ENCODE measurements around the gene NUP93.
A peak's percentile ranks its signal among the peaks of the same experiment; 100 is the strongest.

Gene NUP93

GRCh38 chr16:56861092-56861610 lies 131.2 kb downstream of the NUP93 start (continued):
- TF ChIP-seq ZNF692 (tag by site-specific recombination; IDR thresholded peaks at IDR 0.05) (peak; percentile 59), ZNF398 (tag by site-specific recombination; IDR thresholded peaks at IDR 0.05) (0 out of 2 replicates have a peak, but pooled peaks have one; percentile 28), GLIS1 (tag by site-specific recombination; IDR thresholded peaks at IDR 0.05) (peak; percentile 91), ZNF701 (tag by site-specific recombination; IDR thresholded peaks at IDR 0.05) (no peak), ZIC2 (tag by site-specific recombination; IDR thresholded peaks at IDR 0.05) (peak; percentile 60)

- CTCF ChIA-PET, result interaction anchor here (0.6 to 3.2 kb wide), 3 partner anchors 69 to 439 kb away, joined by 3 to 17 read pairs (median 4); no protein-coding TSS in a partner anchor
- H3K27ac ChIP-seq (ENCODE audit: extremely low read depth, low read depth, low read length), result no peak overlapping the region
- H3K4me3 ChIP-seq (ENCODE audit: low read depth, low read length), result no peak overlapping the region
- POLR2A ChIA-PET, result interaction anchor here (0.9 to 1.1 kb wide), 2 partner anchors 9 to 70 kb away, joined by 3 to 4 read pairs; partner anchors contain the start of gene HERPUD1
- no peaks in the 10 kb centered on the region for H3K9me3 ChIP-seq (ENCODE audit: control insufficient read depth, insufficient read depth, low read depth, low read length)
- H3K36me3 ChIP-seq (ENCODE audit: control insufficient read depth in 2 of 2, insufficient read depth in 1 of 2, low read length in 2 of 2), result no peaks in the 10 kb centered on the region
- no peak for TF ChIP-seq ZNF654 (tag by site-specific recombination; IDR thresholded peaks at IDR 0.05; ENCODE audit: low read depth)
- no peak for TF ChIP-seq ZNF707 (tag by site-specific recombination; IDR thresholded peaks at IDR 0.05)
- TF ChIP-seq ZFP3 (tag by site-specific recombination; IDR thresholded peaks at IDR 0.05; ENCODE audit: low read depth), result no peak
- no peak for TF ChIP-seq ZNF169 (tag by site-specific recombination; IDR thresholded peaks at IDR 0.05)
- TF ChIP-seq GLIS2 (tag by site-specific recombination; IDR thresholded peaks at IDR 0.05), result no peak
- no peak for TF ChIP-seq BCL6B (tag by site-specific recombination; IDR thresholded peaks at IDR 0.05)
- TF ChIP-seq PRDM6 (tag by site-specific recombination; IDR thresholded peaks at IDR 0.05), result no peak
- no peak for TF ChIP-seq GLI4 (tag by site-specific recombination; IDR thresholded peaks at IDR 0.05)
- no peak for TF ChIP-seq ZNF629 (tag by site-specific recombination; IDR thresholded peaks at IDR 0.05)
- peaks cover 12% of the 10 kb centered on the region for H3K4me1 ChIP-seq (ENCODE audit: control insufficient read depth, insufficient read depth, low read length)
Measured at GRCh38 chr16:56861756-56862155, 131.8 kb downstream of the NUP93 start.

- TF ChIP-seq YY2 (tag by site-specific recombination; IDR thresholded peaks at IDR 0.05), result no peak
- TF ChIP-seq SCRT2 (tag by site-specific recombination; IDR thresholded peaks at IDR 0.05), result peak; percentile 56
- no peak for TF ChIP-seq ZNF341 (tag by site-specific recombination; IDR thresholded peaks at IDR 0.05; ENCODE audit: low read depth)
- TF ChIP-seq ZNF548 (tag by site-specific recombination; IDR thresholded peaks at IDR 0.05), result no peak
- TF ChIP-seq SP3 (tag by site-specific recombination; IDR thresholded peaks at IDR 0.05), result no peak
- no peak for TF ChIP-seq ZNF169 (tag by site-specific recombination; IDR thresholded peaks at IDR 0.05)
- no peak for TF ChIP-seq ZNF610 (tag by site-specific recombination; IDR thresholded peaks at IDR 0.05; ENCODE audit: borderline replicate concordance)
- Histone ChIP-seq H3K9me3 (ENCODE audit: control insufficient read depth, insufficient read depth, low read depth, low read length) (no peaks in the 10 kb centered on the region), H3K36me3 (ENCODE audit: control insufficient read depth in 2 of 2, insufficient read depth in 1 of 2, low read length in 2 of 2) (no peaks in the 10 kb centered on the region), H3K4me1 (ENCODE audit: control insufficient read depth, insufficient read depth, low read length) (peaks cover 12% of the 10 kb centered on the region), H3K27ac (ENCODE audit: extremely low read depth, low read depth, low read length) (no peak overlapping the region), H3K4me3 (ENCODE audit: low read depth, low read length) (no peak overlapping the region)
- ChIA-PET POLR2A (no interaction called here), CTCF (interaction anchor here (0.5 to 3.2 kb wide), 2 partner anchors 70 to 238 kb away, joined by 3 to 17 read pairs; no protein-coding TSS in a partner anchor)
Measured at GRCh38 chr16:56862776-56863175, 132.8 kb downstream of the NUP93 start.

Measured in HEK293 (cell line).